Effector memory CD4-positive, alpha-beta T cell (primary cell): ENCODE data around the gene CAMLG.

ENCODE experiments used
- DNase-seq, 3 donors: peaks; one replicate each; pipeline ENCODE4 v3.0.0-alpha.2; 2020
- H3K27ac ChIP-seq: 2 replicates; pipeline ENCODE4 v1.7.0; 2013; ENCODE audit warnings: mild to moderate bottlenecking, low read length, moderate library complexity; ENCODE audit not compliant: insufficient read depth, poor library complexity, severe bottlenecking
- H3K27me3 ChIP-seq: replicated peaks from 2 replicates; pipeline ENCODE4 v1.7.0; 2013; ENCODE audit warnings: mild to moderate bottlenecking, low read length; ENCODE audit not compliant: insufficient read depth, control insufficient read depth, poor library complexity, severe bottlenecking
- H3K36me3 ChIP-seq: 2 replicates; pipeline ENCODE4 v1.7.0; 2013; ENCODE audit warnings: mild to moderate bottlenecking, low read length, moderate library complexity; ENCODE audit not compliant: control insufficient read depth, insufficient read depth
- H3K4me1 ChIP-seq: 2 replicates; pipeline ENCODE4 v1.7.0; 2013; ENCODE audit warnings: low read length, mild to moderate bottlenecking; ENCODE audit not compliant: control insufficient read depth, insufficient read depth, poor library complexity, severe bottlenecking
- H3K4me3 ChIP-seq: 2 replicates; pipeline ENCODE4 v1.7.0; 2013; ENCODE audit warnings: low read length, low read depth, mild to moderate bottlenecking; ENCODE audit not compliant: insufficient read depth, poor library complexity, severe bottlenecking
- H3K9me3 ChIP-seq: 2 replicates; pipeline ENCODE4 v1.7.0; 2013; ENCODE audit warnings: mild to moderate bottlenecking, low read length, moderate library complexity; ENCODE audit not compliant: control insufficient read depth

The CAMLG gene

DNA sequence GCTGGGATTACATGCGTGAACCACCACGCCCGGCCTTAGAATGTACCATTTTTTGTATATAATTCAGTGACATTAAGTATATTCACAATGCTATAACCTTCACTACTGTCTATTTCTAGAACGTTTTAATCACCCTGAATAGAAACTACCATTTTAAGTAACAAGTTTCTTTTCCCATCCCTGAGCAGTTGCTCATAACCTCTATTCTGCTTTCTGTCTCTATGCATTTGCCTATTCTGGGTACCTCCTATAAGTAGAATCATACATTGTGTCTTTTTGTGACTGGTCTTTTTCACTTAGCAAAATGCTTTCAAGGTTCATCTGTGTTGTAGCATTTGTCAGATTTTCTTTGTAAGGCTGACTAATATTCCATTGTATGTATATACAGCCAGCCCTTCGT lies 60.1 kb downstream of the CAMLG start:
- H3K9me3 ChIP-seq = no peaks in the 10 kb centered on the region
- no peak overlapping the region for H3K4me3 ChIP-seq
- peaks cover 58% of the 10 kb centered on the region for H3K36me3 ChIP-seq
- no peaks in the 10 kb centered on the region for H3K4me1 ChIP-seq
- no peak overlapping the region for H3K27ac ChIP-seq
- no peak for DNase-seq
- H3K27me3 ChIP-seq = no peaks in the 10 kb centered on the region
